ENCODE data around the gene PEAK3.

PEAK3 gene

GRCh38 chr19:2244486-2244885 is 37.5 kb downstream of the PEAK3 start:
- peaks cover 55% of the 10 kb centered on the region for H3K36me3 ChIP-seq (replicated peaks)
- in situ Hi-C loops (cut with HindIII; ENCODE audit: low pct_ligation_motif_present, low sequenced_read_pairs) = no loop called here

GRCh38 chr19:2244125-2244411 is 37.9 kb downstream of the PEAK3 start:
- Histone ChIP-seq H3K4me3 (ENCODE audit: low read depth, low read length) (no peak overlapping the region), H3K27me3 (replicated peaks) (no peaks in the 10 kb centered on the region), H3K27ac (no peak overlapping the region), H3K36me3 (replicated peaks) (peaks cover 55% of the 10 kb centered on the region)
- TF ChIP-seq CTCF (IDR thresholded peaks at IDR 0.05; ENCODE audit: low read depth, low read length, missing control alignments) = no peak
- in situ Hi-C loops (cut with HindIII; ENCODE audit: low pct_ligation_motif_present, low sequenced_read_pairs) = no loop called here
- DNase-seq = no peak

More at GRCh38 chr19:2244486-2244885, 37.5 kb downstream of the PEAK3 start:
- DNase-seq = no peak
- no peak for TF ChIP-seq CTCF (IDR thresholded peaks at IDR 0.05; ENCODE audit: low read depth, low read length, missing control alignments)
- H3K27me3 ChIP-seq (replicated peaks) = no peaks in the 10 kb centered on the region
- no peak overlapping the region for H3K4me3 ChIP-seq (ENCODE audit: low read depth, low read length)
- no peak overlapping the region for H3K27ac ChIP-seq

GRCh38 chr19:2243274-2244124 is 38.5 kb downstream of the PEAK3 start:
- TF ChIP-seq CTCF (IDR thresholded peaks at IDR 0.05; ENCODE audit: low read depth, low read length, missing control alignments) = no peak
- in situ Hi-C loops (cut with HindIII; ENCODE audit: low pct_ligation_motif_present, low sequenced_read_pairs) = no loop called here

GRCh38 chr19:2242816-2243215 is 39.2 kb downstream of the PEAK3 start:
- H3K4me3 ChIP-seq (ENCODE audit: low read depth, low read length) = no peak overlapping the region

More at GRCh38 chr19:2243274-2244124, 38.5 kb downstream of the PEAK3 start:
- H3K36me3 ChIP-seq (replicated peaks) = peaks cover 51% of the 10 kb centered on the region
- H3K27me3 ChIP-seq (replicated peaks) = no peaks in the 10 kb centered on the region
- H3K27ac ChIP-seq = no peak overlapping the region
- H3K4me3 ChIP-seq (ENCODE audit: low read depth, low read length) = no peak overlapping the region
- no peak for DNase-seq

GRCh38 chr19:2242092-2242537 is 39.9 kb downstream of the PEAK3 start:
- no peak for TF ChIP-seq CTCF (IDR thresholded peaks at IDR 0.05; ENCODE audit: low read depth, low read length, missing control alignments)
- no peak overlapping the region for H3K27ac ChIP-seq
- no peak for DNase-seq
- in situ Hi-C loops (cut with HindIII; ENCODE audit: low pct_ligation_motif_present, low sequenced_read_pairs) = no loop called here
- peaks cover 45% of the 10 kb centered on the region for H3K36me3 ChIP-seq (replicated peaks)
- no peak overlapping the region for H3K4me3 ChIP-seq (ENCODE audit: low read depth, low read length)
- no peaks in the 10 kb centered on the region for H3K27me3 ChIP-seq (replicated peaks)

More at GRCh38 chr19:2242816-2243215, 39.2 kb downstream of the PEAK3 start:
- in situ Hi-C loops (cut with HindIII; ENCODE audit: low pct_ligation_motif_present, low sequenced_read_pairs) = no loop called here
- TF ChIP-seq CTCF (IDR thresholded peaks at IDR 0.05; ENCODE audit: low read depth, low read length, missing control alignments) = no peak
- no peak overlapping the region for H3K27ac ChIP-seq
- no peak for DNase-seq
- H3K36me3 ChIP-seq (replicated peaks) = peaks cover 51% of the 10 kb centered on the region
- no peaks in the 10 kb centered on the region for H3K27me3 ChIP-seq (replicated peaks)
